Amygdala (tissue), 56 donors: Measurements from ENCODE around the gene ADAMTS20.
"Not testable (repeated sequence)": the region's sequence is repeated elsewhere in the genome, so short reads cannot be mapped to it uniquely, and the experiment has no call there.

ENCODE experiments used
- DNase-seq, 56 donors: peaks; one replicate each; lab custom pipeline; 2025; lab: John Stamatoyannopoulos, UW

Gene ADAMTS20

GRCh38 chr12:43551971-43552559, at the start of gene ADAMTS20:
ADAMTS20 (minus strand) TSS chr12:43552203; CDS start chr12:43551921, 282 bp downstream.
- DNase-seq, result no peak

DNA sequence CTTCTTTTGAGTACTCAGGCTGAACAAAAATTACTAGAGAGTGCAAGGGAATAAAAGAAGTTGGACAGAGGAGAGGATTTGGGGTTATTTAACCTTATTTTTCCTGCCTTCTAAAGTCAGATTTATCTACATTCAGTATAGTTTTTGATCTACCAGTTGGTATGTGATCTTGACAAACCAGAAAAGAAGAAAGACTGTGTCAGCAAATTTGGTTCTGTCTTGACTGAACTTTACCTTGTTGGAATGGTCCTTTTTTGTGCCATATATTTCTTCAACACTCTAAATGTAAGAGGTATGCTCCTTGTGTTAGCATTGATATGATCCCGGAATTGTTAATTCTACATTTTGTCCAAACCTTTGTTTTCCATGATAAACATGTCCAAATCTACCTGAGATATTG, 47.7 kb upstream of the ADAMTS20 start:
- DNase-seq, result no peak

- DNase-seq, result no peak
Measured at GRCh38 chr12:43599066-43599465, 47.1 kb upstream of the ADAMTS20 start.

GRCh38 chr12:43590307-43590706, 38.3 kb upstream of the ADAMTS20 start:
- no peak for DNase-seq

DNA sequence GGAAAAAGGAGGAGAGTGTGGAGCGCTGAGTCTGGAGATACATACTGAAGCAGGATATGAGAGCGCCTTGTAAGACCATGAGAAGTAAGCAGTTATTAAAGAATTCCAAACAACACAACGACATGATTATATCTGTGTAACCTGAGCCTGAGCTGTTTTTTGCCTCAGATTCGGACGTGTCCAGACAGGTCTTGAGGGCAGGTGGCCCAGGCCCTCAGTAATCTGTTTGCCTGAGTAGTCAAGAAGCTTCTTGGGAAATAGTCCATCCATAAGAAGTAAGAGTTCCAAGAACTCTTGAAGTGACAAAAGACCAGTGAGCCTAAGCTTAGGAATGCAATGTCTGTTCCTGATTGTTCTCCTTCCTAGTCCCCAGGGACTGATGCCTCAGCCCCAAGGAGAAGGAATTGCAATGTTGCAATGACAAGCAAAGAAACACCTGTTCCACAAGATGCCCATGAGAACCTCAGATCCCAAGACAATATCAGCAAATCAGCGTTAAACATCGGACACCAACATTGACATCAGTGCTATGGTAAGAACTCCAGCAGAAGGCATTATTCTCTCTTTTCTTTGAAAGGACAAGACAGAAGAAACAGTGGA, 34.7 kb upstream of the ADAMTS20 start:
- no peak for DNase-seq

GRCh38 chr12:43585676-43586075, 33.7 kb upstream of the ADAMTS20 start:
- no peak for DNase-seq

GRCh38 chr12:43580601-43581000, 28.6 kb upstream of the ADAMTS20 start:
- no peak for DNase-seq

DNA sequence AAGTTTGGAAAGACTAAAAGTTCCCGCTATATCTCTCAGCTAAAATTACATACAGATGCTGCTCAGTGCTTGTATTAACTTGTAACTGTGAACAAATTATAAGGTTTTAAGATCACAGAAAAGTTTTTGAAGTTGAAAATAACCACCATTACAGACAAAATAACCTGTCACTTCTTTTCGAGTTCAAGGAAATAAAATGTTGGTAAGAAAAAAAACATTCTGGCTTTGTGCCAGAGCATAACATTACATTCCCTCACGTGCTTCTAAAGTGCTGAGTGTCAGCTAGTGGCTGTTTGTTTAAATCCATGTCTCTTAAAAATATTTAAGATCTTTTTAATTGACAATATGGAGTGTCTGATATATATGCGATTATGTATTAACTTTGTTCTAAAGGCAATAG, 27.2 kb upstream of the ADAMTS20 start:
- DNase-seq, result no peak

- DNase-seq, result no peak
Measured at GRCh38 chr12:43578782-43579181, 26.8 kb upstream of the ADAMTS20 start.

DNA sequence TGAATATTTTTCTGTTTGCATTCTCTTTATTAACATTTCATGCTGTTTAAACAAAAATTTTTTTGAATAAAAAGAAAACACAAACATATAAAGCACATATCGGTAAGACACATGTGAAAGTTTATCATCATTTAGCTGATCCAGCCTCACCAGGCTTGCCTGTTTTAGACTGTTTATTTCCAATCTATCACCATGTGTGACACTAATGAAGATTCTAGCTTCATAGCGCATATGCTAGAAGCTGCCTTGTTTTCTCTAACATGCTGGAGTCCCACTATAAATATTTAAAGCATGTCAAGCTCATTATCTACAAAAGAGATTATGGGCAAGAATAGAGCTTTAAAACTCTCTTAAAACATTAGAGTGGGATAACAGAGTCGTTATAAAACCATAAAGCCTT, 25.4 kb upstream of the ADAMTS20 start:
- DNase-seq, result no peak

GRCh38 chr12:43576162-43576561, 24.2 kb upstream of the ADAMTS20 start:
- no peak for DNase-seq

GRCh38 chr12:43571885-43572284, 19.9 kb upstream of the ADAMTS20 start:
- no peak for DNase-seq

DNA sequence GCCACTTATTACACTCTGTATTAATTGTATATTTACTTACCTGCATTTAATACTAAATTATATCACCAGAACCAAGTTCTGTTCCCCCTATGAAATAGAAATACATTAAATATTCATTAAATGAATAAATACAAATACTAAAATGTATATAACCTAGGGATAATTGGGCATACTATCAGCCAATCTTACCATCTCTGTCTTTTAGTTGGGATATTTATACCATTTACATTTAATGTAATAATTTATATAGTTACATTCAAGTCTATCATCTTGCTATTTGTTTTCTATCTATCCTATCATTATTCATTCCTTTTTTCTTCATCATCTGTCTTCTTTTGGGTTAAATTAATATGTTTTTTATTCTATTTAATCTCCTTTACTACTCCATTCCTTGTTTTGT, 4.1 kb upstream of the ADAMTS20 start:
- DNase-seq, result no peak

DNA sequence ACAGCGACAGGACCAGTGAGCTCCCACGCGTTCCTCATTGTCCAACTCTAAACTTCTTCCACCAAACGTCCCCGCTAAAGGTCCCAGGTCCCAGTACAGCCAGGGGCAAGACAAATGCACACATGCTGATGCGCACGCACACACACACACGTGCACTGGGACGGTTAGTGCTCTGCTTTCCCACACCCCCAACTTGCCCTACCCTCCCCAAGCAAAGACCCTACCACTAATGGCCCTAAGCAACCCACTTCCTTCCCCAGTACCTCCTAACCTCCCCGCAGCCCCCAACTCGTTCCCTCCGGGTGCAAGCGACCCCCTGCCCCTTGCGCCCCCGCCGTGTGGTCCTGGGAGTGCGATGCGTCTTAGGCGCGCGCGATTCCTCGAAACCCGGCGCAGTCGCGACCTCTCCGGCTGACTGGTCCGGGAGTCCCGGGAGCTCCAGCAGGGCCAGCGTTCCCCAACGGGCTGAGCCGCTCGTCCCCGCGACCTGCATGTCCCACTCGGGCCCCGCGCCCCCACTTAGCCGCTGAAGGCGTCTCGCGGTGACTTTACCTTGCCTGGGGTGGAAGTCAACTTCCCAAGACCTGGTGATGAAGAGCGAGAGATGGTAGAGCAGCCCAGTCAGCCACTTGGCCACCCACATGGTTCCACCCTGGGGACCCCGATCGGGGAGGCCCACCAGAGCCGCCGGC, 578 bp downstream of the ADAMTS20 start:
- DNase-seq, result no peak

- DNase-seq, result no peak
Measured at GRCh38 chr12:43550831-43551271, 1.2 kb downstream of the ADAMTS20 start.

DNA sequence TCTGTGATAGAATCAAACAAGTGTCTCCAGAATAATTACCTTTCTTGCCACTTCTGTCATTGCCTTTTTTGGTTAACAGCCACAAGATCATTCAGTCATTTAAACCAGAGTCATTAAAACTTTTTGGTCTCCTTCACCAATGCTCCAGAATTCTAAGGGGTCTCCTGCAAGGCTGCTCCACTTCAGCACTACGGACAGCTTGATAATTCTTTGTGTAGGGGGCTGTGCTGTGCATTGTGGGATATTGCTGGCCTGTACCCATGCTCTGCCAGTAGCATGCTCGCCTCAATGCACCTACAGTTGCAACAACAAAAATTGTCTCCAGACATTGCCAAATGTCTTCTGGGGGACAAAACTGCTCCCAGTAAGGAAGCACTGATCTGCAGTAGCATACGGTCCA, 7.3 kb downstream of the ADAMTS20 start:
- DNase-seq, result no peak

GRCh38 chr12:43540470-43540869, 11.5 kb downstream of the ADAMTS20 start:
- DNase-seq, result no peak

DNA sequence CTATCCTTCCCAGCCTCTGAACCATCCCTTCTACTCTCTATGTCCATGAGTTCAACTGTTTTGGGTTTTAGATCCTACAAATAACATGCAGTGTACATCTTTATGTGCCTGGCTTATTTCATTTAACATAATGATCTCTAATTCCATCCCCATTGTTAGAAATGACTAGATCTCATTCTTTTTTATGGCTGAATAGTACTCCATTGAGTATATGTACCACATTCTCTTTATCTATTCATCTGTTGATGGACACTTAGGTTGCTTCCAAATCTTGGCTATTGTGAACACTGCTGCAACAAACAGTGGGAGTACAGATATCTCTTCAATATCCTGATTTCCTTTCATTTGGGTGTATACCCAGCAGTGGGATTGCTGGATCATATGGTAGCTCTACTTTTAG, 14.3 kb downstream of the ADAMTS20 start:
- DNase-seq, result not testable (repeated sequence)

GRCh38 chr12:43516045-43516444, 36.0 kb downstream of the ADAMTS20 start:
- no peak for DNase-seq

GRCh38 chr12:43501703-43502102, 50.3 kb downstream of the ADAMTS20 start:
- no peak for DNase-seq

- DNase-seq, result no peak
Measured at GRCh38 chr12:43493261-43493797, 58.7 kb downstream of the ADAMTS20 start.
